Measurements from ENCODE around the gene LIPE. TPM values are rescaled to one million over a fixed set of nuclear protein-coding genes. Genes with fewer than 3 reads are reported as not detected.

The LIPE gene
- total and polyA plus RNA-seq, 2 experiments from 2014 or later: 5.8 to 10.9 TPM

DNA sequence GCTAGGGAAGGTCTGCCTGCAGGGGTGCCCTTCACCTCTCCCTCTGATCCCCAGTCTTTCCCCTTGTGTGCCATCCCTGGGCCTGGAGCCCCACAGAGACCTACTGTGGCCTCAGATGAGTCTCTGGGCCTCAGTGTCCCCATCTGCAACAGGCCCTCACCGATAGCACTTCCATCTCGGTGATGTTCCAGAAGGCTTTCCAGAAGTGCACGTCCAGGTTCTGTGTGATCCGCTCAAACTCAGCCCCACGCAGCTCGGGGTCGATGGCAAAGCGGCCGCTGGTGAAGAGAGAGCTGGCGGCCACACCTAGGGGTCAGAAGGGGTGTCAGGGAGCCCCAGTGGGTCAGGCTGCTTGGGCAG is 19.4 kb downstream of the LIPE start (continued):
- TF ChIP-seq, protein P1, sequence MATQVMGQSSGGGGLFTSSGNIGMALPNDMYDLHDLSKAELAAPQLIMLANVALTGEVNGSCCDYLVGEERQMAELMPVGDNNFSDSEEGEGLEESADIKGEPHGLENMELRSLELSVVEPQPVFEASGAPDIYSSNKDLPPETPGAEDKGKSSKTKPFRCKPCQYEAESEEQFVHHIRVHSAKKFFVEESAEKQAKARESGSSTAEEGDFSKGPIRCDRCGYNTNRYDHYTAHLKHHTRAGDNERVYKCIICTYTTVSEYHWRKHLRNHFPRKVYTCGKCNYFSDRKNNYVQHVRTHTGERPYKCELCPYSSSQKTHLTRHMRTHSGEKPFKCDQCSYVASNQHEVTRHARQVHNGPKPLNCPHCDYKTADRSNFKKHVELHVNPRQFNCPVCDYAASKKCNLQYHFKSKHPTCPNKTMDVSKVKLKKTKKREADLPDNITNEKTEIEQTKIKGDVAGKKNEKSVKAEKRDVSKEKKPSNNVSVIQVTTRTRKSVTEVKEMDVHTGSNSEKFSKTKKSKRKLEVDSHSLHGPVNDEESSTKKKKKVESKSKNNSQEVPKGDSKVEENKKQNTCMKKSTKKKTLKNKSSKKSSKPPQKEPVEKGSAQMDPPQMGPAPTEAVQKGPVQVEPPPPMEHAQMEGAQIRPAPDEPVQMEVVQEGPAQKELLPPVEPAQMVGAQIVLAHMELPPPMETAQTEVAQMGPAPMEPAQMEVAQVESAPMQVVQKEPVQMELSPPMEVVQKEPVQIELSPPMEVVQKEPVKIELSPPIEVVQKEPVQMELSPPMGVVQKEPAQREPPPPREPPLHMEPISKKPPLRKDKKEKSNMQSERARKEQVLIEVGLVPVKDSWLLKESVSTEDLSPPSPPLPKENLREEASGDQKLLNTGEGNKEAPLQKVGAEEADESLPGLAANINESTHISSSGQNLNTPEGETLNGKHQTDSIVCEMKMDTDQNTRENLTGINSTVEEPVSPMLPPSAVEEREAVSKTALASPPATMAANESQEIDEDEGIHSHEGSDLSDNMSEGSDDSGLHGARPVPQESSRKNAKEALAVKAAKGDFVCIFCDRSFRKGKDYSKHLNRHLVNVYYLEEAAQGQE (IDR thresholded peaks at IDR 0.05; ENCODE audit: unreplicated experiment): no peak

DNA sequence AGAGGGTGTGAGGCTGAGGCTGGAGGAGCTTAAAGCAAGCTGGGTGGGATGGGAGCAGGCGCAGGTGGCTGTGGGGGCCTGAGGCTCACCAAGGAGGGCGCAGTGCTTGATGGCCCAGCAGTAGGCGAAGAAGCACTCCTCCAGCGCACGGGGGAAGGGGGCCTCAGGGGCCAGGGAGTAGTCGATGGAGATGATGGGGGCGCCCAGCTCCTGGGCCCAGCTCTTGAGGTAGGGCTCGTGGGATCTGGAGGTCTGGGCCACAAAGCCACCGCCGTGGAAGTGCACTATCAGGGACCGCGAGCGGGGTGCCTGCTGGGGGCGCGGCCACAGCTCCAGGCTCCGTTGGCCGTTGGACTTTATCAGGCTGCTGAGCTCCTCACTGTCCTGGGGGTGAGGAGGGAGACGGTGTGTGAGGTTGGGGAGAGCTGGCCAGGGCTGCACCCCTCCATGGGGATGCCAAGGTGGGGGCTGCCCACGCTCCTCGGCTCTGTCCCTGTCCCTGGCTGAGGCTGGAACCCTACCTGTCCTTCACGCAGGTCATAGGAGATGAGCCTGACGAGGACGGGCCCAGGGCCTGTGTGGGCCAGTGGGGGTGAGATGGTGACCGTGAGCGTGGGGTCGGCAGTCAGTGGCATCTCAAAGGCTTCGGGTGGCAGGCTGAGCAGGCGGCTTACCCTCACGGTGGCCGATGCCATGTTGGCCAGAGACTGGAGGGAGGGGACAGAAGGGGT is 19.9 kb downstream of the LIPE start:
- H2AFZ ChIP-seq: no peak overlapping the region
- peaks cover 5% of the 10 kb centered on the region; the same call in 1 of the 2 replicates for H3F3A ChIP-seq (replicated peaks; ENCODE audit: low read depth)
- Mint-ChIP-seq H3K4me3 (no peak overlapping the region), H3K9me3 (peaks cover 3% of the 10 kb centered on the region), H3K36me3 (ENCODE audit: low read depth) (peaks cover 44% of the 10 kb centered on the region), H3K27ac (no peak overlapping the region), H3K4me1 (peaks cover 18% of the 10 kb centered on the region), H3K27me3 (ENCODE audit: insufficient read depth, low read depth, poor library complexity) (peaks cover 76% of the 10 kb centered on the region)
- DNase-seq (ENCODE audit: low spot score) (no peak), ATAC-seq (no peak)
- peaks cover 8% of the 10 kb centered on the region for H4K20me1 ChIP-seq (replicated peaks; ENCODE audit: insufficient read depth)
- no peak overlapping the region for H3K27ac ChIP-seq (ENCODE audit: low read depth)
- no peaks in the 10 kb centered on the region for H3K36me3 ChIP-seq (ENCODE audit: insufficient read depth)
- no peak overlapping the region for H3K4me2 ChIP-seq
- no peaks in the 10 kb centered on the region for H3K9me2 ChIP-seq (ENCODE audit: insufficient read depth)
- H3K4me1 ChIP-seq (ENCODE audit: insufficient read depth): peaks cover 5% of the 10 kb centered on the region; the same call in 1 of the 2 replicates
- H3K4me3 ChIP-seq: no peak overlapping the region
- H3K79me2 ChIP-seq (replicated peaks; ENCODE audit: insufficient read depth): no peaks in the 10 kb centered on the region
- peaks cover 18% of the 10 kb centered on the region; the same call in 1 of the 2 replicates for H3K27me3 ChIP-seq (ENCODE audit: insufficient read depth)
- TF ChIP-seq, protein P1 (IDR thresholded peaks at IDR 0.05; ENCODE audit: unreplicated experiment): no peak
- no peak for TF ChIP-seq NANOG (IDR thresholded peaks at IDR 0.05; ENCODE audit: borderline replicate concordance)
- TF ChIP-seq ZNF114 (CRISPR knock-in tag; IDR thresholded peaks at IDR 0.05): no peak
- no peak for TF ChIP-seq ZNF331 (CRISPR knock-in tag; IDR thresholded peaks at IDR 0.05; ENCODE audit: low read depth)
- TF ChIP-seq CREB1 (CRISPR knock-in tag; IDR thresholded peaks at IDR 0.05; ENCODE audit: low read depth): no peak
- TF ChIP-seq EZH2 (IDR thresholded peaks at IDR 0.05; ENCODE audit: low read depth, unreplicated experiment): no peak
- TF ChIP-seq, protein P2, sequence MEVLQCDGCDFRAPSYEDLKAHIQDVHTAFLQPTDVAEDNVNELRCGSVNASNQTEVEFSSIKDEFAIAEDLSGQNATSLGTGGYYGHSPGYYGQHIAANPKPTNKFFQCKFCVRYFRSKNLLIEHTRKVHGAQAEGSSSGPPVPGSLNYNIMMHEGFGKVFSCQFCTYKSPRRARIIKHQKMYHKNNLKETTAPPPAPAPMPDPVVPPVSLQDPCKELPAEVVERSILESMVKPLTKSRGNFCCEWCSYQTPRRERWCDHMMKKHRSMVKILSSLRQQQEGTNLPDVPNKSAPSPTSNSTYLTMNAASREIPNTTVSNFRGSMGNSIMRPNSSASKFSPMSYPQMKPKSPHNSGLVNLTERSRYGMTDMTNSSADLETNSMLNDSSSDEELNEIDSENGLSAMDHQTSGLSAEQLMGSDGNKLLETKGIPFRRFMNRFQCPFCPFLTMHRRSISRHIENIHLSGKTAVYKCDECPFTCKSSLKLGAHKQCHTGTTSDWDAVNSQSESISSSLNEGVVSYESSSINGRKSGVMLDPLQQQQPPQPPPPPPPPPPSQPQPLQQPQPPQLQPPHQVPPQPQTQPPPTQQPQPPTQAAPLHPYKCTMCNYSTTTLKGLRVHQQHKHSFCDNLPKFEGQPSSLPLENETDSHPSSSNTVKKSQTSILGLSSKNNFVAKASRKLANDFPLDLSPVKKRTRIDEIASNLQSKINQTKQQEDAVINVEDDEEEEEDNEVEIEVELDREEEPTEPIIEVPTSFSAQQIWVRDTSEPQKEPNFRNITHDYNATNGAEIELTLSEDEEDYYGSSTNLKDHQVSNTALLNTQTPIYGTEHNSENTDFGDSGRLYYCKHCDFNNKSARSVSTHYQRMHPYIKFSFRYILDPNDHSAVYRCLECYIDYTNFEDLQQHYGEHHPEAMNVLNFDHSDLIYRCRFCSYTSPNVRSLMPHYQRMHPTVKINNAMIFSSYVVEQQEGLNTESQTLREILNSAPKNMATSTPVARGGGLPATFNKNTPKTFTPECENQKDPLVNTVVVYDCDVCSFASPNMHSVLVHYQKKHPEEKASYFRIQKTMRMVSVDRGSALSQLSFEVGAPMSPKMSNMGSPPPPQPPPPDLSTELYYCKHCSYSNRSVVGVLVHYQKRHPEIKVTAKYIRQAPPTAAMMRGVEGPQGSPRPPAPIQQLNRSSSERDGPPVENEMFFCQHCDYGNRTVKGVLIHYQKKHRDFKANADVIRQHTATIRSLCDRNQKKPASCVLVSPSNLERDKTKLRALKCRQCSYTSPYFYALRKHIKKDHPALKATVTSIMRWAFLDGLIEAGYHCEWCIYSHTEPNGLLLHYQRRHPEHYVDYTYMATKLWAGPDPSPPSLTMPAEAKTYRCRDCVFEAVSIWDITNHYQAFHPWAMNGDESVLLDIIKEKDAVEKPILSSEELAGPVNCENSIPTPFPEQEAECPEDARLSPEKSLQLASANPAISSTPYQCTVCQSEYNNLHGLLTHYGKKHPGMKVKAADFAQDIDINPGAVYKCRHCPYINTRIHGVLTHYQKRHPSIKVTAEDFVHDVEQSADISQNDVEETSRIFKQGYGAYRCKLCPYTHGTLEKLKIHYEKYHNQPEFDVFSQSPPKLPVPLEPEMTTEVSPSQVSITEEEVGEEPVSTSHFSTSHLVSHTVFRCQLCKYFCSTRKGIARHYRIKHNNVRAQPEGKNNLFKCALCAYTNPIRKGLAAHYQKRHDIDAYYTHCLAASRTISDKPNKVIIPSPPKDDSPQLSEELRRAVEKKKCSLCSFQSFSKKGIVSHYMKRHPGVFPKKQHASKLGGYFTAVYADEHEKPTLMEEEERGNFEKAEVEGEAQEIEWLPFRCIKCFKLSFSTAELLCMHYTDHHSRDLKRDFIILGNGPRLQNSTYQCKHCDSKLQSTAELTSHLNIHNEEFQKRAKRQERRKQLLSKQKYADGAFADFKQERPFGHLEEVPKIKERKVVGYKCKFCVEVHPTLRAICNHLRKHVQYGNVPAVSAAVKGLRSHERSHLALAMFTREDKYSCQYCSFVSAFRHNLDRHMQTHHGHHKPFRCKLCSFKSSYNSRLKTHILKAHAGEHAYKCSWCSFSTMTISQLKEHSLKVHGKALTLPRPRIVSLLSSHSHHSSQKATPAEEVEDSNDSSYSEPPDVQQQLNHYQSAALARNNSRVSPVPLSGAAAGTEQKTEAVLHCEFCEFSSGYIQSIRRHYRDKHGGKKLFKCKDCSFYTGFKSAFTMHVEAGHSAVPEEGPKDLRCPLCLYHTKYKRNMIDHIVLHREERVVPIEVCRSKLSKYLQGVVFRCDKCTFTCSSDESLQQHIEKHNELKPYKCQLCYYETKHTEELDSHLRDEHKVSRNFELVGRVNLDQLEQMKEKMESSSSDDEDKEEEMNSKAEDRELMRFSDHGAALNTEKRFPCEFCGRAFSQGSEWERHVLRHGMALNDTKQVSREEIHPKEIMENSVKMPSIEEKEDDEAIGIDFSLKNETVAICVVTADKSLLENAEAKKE (CRISPR knock-in tag; IDR thresholded peaks at IDR 0.05): no peak
- TF ChIP-seq JUNB (IDR thresholded peaks at IDR 0.05; ENCODE audit: unreplicated experiment): no peak
- no peak for TF ChIP-seq EZH2phosphoT487 (IDR thresholded peaks at IDR 0.05; ENCODE audit: unreplicated experiment)

Measured in GM23338 (cell line).